Astrocyte (in vitro differentiated cells and primary cell): ENCODE data around the gene CHRNA5. TPM values are rescaled to one million over a fixed set of nuclear protein-coding genes. Genes with fewer than 3 reads are reported as not detected.

ENCODE experiments used
- DNase-seq: peaks from one replicate; pipeline ENCODE4 v3.0.0-alpha.2; 2010; ENCODE audit warnings: low read depth
- FAIRE-seq: peaks from 2 replicates; lab custom pipeline; 2011; peaks lifted over from hg19 to GRCh38; lab: Jason Lieb, UNC
- H2AFZ ChIP-seq: 2 replicates; pipeline ENCODE4 v1.6.0; 2012; ENCODE audit warnings: low read depth, low read length, inconsistent platforms
- H3K27ac ChIP-seq: 2 replicates; pipeline ENCODE4 v1.5.1; 2011; ENCODE audit warnings: low read depth, low read length, inconsistent platforms
- H3K27me3 ChIP-seq: 2 replicates; pipeline ENCODE4 v1.6.0; 2011; ENCODE audit warnings: low read length, inconsistent platforms; ENCODE audit not compliant: insufficient read depth
- H3K36me3 ChIP-seq: 2 replicates; pipeline ENCODE4 v1.5.1; 2011; ENCODE audit warnings: low read length, inconsistent platforms; ENCODE audit not compliant: insufficient read depth
- H3K4me1 ChIP-seq: 2 replicates; pipeline ENCODE4 v1.5.1; 2011; ENCODE audit warnings: low read length, inconsistent platforms; ENCODE audit not compliant: insufficient read depth
- H3K4me2 ChIP-seq: 2 replicates; pipeline ENCODE4 v1.6.0; 2012; ENCODE audit warnings: low read length, inconsistent platforms
- H3K4me3 ChIP-seq: 2 replicates; pipeline ENCODE4 v1.5.1; 2011; ENCODE audit warnings: low read depth, mild to moderate bottlenecking, low read length, inconsistent platforms; ENCODE audit not compliant: insufficient read depth
- H3K79me2 ChIP-seq: 2 replicates; pipeline ENCODE4 v1.6.0; 2012; ENCODE audit warnings: mild to moderate bottlenecking, low read length, inconsistent platforms; ENCODE audit not compliant: insufficient read depth
- H3K9ac ChIP-seq: 2 replicates; pipeline ENCODE4 v1.6.0; 2012; ENCODE audit warnings: mild to moderate bottlenecking, low read length, inconsistent platforms
- H3K9me3 ChIP-seq: 2 replicates; pipeline ENCODE4 v1.5.1; 2012; ENCODE audit warnings: low read depth, mild to moderate bottlenecking, low read length, inconsistent platforms; ENCODE audit not compliant: insufficient read depth
- H4K20me1 ChIP-seq: 2 replicates; pipeline ENCODE4 v1.6.0; 2012; ENCODE audit warnings: low read length, inconsistent platforms; ENCODE audit not compliant: insufficient read depth
- H3K27ac Mint-ChIP-seq: one replicate; pipeline ENCODE4 v1.8.0; 2021; ENCODE audit warnings: mild to moderate bottlenecking, mixed read lengths; ENCODE audit not compliant: unreplicated experiment
- H3K27me3 Mint-ChIP-seq: one replicate; pipeline ENCODE4 v1.8.0; 2021; ENCODE audit warnings: low read depth, mixed read lengths; ENCODE audit not compliant: unreplicated experiment
- H3K36me3 Mint-ChIP-seq: one replicate; pipeline ENCODE4 v1.8.0; 2021; ENCODE audit warnings: low read depth, mixed read lengths; ENCODE audit not compliant: unreplicated experiment
- H3K4me1 Mint-ChIP-seq: one replicate; pipeline ENCODE4 v1.8.0; 2021; ENCODE audit warnings: low read depth, mixed read lengths; ENCODE audit not compliant: unreplicated experiment
- H3K4me3 Mint-ChIP-seq: one replicate; pipeline ENCODE4 v1.8.0; 2021; ENCODE audit warnings: mild to moderate bottlenecking, moderate library complexity, mixed read lengths; ENCODE audit not compliant: unreplicated experiment
- H3K9me3 Mint-ChIP-seq: one replicate; pipeline ENCODE4 v1.8.0; 2021; ENCODE audit warnings: mild to moderate bottlenecking, mixed read lengths; ENCODE audit not compliant: unreplicated experiment
- EZH2 ChIP-seq: IDR thresholded peaks from 2 replicates; pipeline ENCODE4 v1.6.1; 2012; ENCODE audit warnings: mild to moderate bottlenecking, low read length, inconsistent platforms; ENCODE audit not compliant: insufficient read depth
- total RNA-seq: library from RNA; stranded (reverse); gene quantifications from 2 replicates; pipeline ENCODE4 v1.2.1, GENCODE V29; 2021
- TF ChIP-seq, protein P1 (sequence below): IDR thresholded peaks from 2 replicates; pipeline ENCODE4 v1.5.1; 2011; ENCODE audit warnings: low read depth, mild to moderate bottlenecking, inconsistent platforms, low read length, moderate library complexity; ENCODE audit not compliant: insufficient read depth

Gene CHRNA5
- total RNA-seq, 1 donor from 2014 or later: 2.5 TPM

DNA sequence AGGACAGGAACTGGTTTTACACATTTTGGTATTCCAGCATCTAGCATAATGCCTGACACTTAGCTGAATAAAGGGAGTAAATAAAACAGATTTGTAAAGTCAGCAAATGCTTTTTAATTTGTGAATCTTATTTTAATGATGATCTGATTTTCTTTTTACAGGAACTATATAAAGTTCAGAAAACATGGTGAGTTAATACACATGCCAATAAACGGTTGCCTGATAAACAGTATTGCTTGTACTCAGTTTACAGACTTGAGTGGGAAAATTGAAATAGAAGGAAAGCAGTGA, 23.6 kb upstream of the CHRNA5 start:
- H2AFZ ChIP-seq: no peak overlapping the region
- TF ChIP-seq EZH2: no peak
- TF ChIP-seq, protein P1, sequence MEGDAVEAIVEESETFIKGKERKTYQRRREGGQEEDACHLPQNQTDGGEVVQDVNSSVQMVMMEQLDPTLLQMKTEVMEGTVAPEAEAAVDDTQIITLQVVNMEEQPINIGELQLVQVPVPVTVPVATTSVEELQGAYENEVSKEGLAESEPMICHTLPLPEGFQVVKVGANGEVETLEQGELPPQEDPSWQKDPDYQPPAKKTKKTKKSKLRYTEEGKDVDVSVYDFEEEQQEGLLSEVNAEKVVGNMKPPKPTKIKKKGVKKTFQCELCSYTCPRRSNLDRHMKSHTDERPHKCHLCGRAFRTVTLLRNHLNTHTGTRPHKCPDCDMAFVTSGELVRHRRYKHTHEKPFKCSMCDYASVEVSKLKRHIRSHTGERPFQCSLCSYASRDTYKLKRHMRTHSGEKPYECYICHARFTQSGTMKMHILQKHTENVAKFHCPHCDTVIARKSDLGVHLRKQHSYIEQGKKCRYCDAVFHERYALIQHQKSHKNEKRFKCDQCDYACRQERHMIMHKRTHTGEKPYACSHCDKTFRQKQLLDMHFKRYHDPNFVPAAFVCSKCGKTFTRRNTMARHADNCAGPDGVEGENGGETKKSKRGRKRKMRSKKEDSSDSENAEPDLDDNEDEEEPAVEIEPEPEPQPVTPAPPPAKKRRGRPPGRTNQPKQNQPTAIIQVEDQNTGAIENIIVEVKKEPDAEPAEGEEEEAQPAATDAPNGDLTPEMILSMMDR: no peak
- peak overlapping the region; percentile 96 for H3K4me3 ChIP-seq
- H3K36me3 ChIP-seq: peaks cover 21% of the 10 kb centered on the region
- H3K9ac ChIP-seq: peak overlapping the region; percentile 97
- Mint-ChIP-seq H3K27ac (peak overlapping the region; percentile 93), H3K36me3 (peaks cover 8% of the 10 kb centered on the region), H3K9me3 (no peaks in the 10 kb centered on the region), H3K4me1 (peaks cover 15% of the 10 kb centered on the region), H3K4me3 (peak overlapping the region; percentile 99), H3K27me3 (no peaks in the 10 kb centered on the region)
- H3K27ac ChIP-seq: peak overlapping the region; percentile 10
- DNase-seq (no peak), FAIRE-seq (no peak)
- H4K20me1 ChIP-seq: peaks cover 34% of the 10 kb centered on the region
- H3K79me2 ChIP-seq: peaks cover 34% of the 10 kb centered on the region
- H3K4me2 ChIP-seq: peak overlapping the region; percentile 91
- no peaks in the 10 kb centered on the region for H3K27me3 ChIP-seq
- no peaks in the 10 kb centered on the region for H3K9me3 ChIP-seq
- peaks cover 10% of the 10 kb centered on the region for H3K4me1 ChIP-seq

DNA sequence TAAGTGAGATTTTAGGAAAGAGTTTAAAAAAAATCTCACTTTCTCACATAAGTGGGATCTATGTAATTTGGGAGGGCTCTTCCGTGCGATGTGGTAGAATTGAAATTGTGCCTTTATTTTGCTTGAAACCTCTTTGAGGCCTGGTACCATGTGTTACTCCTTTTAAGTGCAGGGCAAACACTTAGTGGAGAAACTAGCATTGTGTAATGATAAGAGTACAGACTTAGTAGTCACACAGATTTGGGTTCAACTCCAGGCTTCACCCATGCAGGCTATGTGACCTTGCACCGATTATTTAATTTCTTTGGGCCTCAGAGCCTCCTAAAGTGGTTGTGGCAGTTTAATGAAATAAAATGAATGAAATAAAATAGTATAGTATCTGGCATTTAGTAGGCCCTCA, 22.7 kb upstream of the CHRNA5 start:
- Mint-ChIP-seq H3K36me3 (peaks cover 8% of the 10 kb centered on the region), H3K4me3 (no peak overlapping the region), H3K27me3 (no peaks in the 10 kb centered on the region), H3K9me3 (no peaks in the 10 kb centered on the region), H3K4me1 (peaks cover 15% of the 10 kb centered on the region), H3K27ac (no peak overlapping the region)
- H3K27ac ChIP-seq: no peak overlapping the region
- no peak overlapping the region for H3K9ac ChIP-seq
- peaks cover 10% of the 10 kb centered on the region for H3K4me1 ChIP-seq
- no peak for FAIRE-seq
- no peak for DNase-seq
- no peak overlapping the region for H2AFZ ChIP-seq
- no peak overlapping the region for H3K4me3 ChIP-seq
- no peaks in the 10 kb centered on the region for H3K27me3 ChIP-seq
- no peaks in the 10 kb centered on the region for H3K9me3 ChIP-seq
- peaks cover 34% of the 10 kb centered on the region for H3K79me2 ChIP-seq
- peaks cover 34% of the 10 kb centered on the region for H4K20me1 ChIP-seq
- peaks cover 29% of the 10 kb centered on the region for H3K36me3 ChIP-seq
- peak overlapping the region; percentile 91 for H3K4me2 ChIP-seq
- TF ChIP-seq, protein P1: no peak
- no peak for TF ChIP-seq EZH2

DNA sequence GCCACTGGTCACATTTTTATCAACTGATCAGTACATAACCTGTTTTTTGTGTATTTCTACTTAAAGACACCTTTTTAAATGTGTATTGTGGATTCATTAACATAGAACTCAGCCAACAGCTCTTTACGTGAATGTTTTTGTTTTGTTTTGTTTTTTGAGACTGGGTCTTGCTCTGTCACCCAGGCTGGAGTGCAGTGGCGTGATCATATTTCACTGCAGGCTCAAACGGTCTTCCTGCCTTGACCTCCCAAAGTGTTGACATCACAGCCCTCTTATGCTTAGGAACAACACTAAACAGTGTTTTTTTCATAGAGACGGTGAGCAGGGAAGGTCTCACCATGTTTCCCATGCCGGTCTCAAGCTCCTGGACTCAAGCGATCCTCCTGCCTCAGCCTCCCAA, 15.1 kb upstream of the CHRNA5 start:
- H3K9ac ChIP-seq: no peak overlapping the region
- no peaks in the 10 kb centered on the region for H3K4me1 ChIP-seq
- H3K27me3 Mint-ChIP-seq: no peaks in the 10 kb centered on the region
- DNase-seq: no peak
- H3K9me3 ChIP-seq: no peaks in the 10 kb centered on the region
- H2AFZ ChIP-seq: no peak overlapping the region
- H3K27ac ChIP-seq: no peak overlapping the region
- peaks cover 49% of the 10 kb centered on the region for H3K36me3 ChIP-seq
- no peak overlapping the region for H3K4me3 ChIP-seq
- H3K36me3 Mint-ChIP-seq: peaks cover 16% of the 10 kb centered on the region
- no peak for FAIRE-seq
- H3K27ac Mint-ChIP-seq: no peak overlapping the region
- TF ChIP-seq, protein P1: no peak
- no peak for TF ChIP-seq EZH2
- no peak overlapping the region for H3K4me3 Mint-ChIP-seq
- H3K79me2 ChIP-seq: no peaks in the 10 kb centered on the region
- no peaks in the 10 kb centered on the region for H3K4me1 Mint-ChIP-seq
- H4K20me1 ChIP-seq: peaks cover 15% of the 10 kb centered on the region
- H3K4me2 ChIP-seq: no peak overlapping the region
- no peaks in the 10 kb centered on the region for H3K9me3 Mint-ChIP-seq
- H3K27me3 ChIP-seq: no peaks in the 10 kb centered on the region
